ENCODE results near the gene PRDM16.

Gene PRDM16

GRCh38 chr1:3410142-3410925 lies 341.3 kb downstream of the PRDM16 start:
- peak; percentile 65 for DNase-seq

GRCh38 chr1:3411806-3412205 lies 342.8 kb downstream of the PRDM16 start:
- no peak for DNase-seq

- DNase-seq = no peak
Measured at GRCh38 chr1:3412376-3412775, 343.4 kb downstream of the PRDM16 start.

GRCh38 chr1:3413975-3414710 lies 345.1 kb downstream of the PRDM16 start:
- DNase-seq = no peak

GRCh38 chr1:3415260-3416090 lies 346.5 kb downstream of the PRDM16 start:
- DNase-seq = no peak

- DNase-seq = no peak
Measured at GRCh38 chr1:3417082-3417739, 348.2 kb downstream of the PRDM16 start.

- DNase-seq = no peak
Measured at GRCh38 chr1:3417934-3418333, 348.9 kb downstream of the PRDM16 start.

GRCh38 chr1:3418600-3418999 lies 349.6 kb downstream of the PRDM16 start:
- no peak for DNase-seq

- DNase-seq = no peak
Measured at GRCh38 chr1:3419415-3420204, 350.6 kb downstream of the PRDM16 start.

- no peak for DNase-seq
Measured at GRCh38 chr1:3420218-3420951, 351.4 kb downstream of the PRDM16 start.

- DNase-seq = no peak
Measured at GRCh38 chr1:3422638-3423037, 353.6 kb downstream of the PRDM16 start.

- DNase-seq = no peak
Measured at GRCh38 chr1:3423245-3423829, 354.3 kb downstream of the PRDM16 start.

- no peak for DNase-seq
Measured at GRCh38 chr1:3423896-3424611, 355.1 kb downstream of the PRDM16 start.

- DNase-seq = no peak
Measured at GRCh38 chr1:3425486-3426215, 356.6 kb downstream of the PRDM16 start.

GRCh38 chr1:3426956-3427535 lies 358.0 kb downstream of the PRDM16 start:
- DNase-seq = no peak

- DNase-seq = no peak
Measured at GRCh38 chr1:3427711-3428704, 359.0 kb downstream of the PRDM16 start.

- DNase-seq = no peak
Measured at GRCh38 chr1:3428899-3429298, 359.9 kb downstream of the PRDM16 start.

GRCh38 chr1:3429320-3429719 lies 360.3 kb downstream of the PRDM16 start:
- DNase-seq = no peak

Measured in DMS153 (cell line).